Measurements from ENCODE around the gene SSTR5.
"Not testable (repeated sequence)": the region's sequence is repeated elsewhere in the genome, so short reads cannot be mapped to it uniquely, and the experiment has no call there.

Gene SSTR5

DNA sequence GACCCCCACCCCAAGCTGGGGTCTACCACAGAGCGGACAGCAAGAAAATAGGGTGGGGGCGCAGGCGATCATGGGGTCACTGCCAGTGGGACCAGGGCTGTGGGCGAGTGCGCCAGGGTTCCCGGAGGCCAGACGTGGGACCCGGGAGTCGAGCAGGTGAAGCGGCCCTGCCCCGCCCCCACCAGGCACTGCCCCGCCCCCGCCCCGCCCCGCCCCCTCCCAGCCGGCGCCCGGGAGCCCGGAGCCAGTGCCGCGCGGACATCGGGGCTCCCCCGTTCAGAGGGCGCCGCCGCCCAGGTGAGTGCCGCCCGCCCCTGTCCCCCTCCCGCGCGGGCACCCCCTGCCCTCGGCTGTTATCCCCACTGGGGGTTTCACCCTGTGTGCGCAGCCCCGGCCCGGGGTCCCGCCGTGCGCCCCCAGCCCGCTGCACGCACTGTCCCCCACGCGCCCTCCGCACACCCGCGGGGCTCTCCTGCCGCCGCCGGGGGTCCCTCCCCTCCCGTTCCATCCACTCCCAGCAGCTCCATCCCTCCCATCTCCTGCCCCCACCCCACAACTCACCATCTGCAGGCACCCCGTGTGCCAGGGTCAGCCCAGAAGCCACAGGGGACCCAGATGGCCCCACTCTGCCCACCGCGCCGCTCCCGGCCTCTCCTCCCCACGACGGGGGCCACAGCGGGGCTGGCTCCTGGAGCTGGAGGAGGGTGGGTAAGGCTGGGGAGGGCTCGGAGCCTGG lies at the start of gene SSTR5:
TSS of gene SSTR5 (plus strand) at position 222 of the 736 bp plus-strand sequence. CDS start 6,122 bp downstream, outside the sequence.
- DNase-seq (ENCODE audit: low read depth) = no peak
- TF ChIP-seq, protein P1, sequence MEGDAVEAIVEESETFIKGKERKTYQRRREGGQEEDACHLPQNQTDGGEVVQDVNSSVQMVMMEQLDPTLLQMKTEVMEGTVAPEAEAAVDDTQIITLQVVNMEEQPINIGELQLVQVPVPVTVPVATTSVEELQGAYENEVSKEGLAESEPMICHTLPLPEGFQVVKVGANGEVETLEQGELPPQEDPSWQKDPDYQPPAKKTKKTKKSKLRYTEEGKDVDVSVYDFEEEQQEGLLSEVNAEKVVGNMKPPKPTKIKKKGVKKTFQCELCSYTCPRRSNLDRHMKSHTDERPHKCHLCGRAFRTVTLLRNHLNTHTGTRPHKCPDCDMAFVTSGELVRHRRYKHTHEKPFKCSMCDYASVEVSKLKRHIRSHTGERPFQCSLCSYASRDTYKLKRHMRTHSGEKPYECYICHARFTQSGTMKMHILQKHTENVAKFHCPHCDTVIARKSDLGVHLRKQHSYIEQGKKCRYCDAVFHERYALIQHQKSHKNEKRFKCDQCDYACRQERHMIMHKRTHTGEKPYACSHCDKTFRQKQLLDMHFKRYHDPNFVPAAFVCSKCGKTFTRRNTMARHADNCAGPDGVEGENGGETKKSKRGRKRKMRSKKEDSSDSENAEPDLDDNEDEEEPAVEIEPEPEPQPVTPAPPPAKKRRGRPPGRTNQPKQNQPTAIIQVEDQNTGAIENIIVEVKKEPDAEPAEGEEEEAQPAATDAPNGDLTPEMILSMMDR (conservative IDR thresholded peaks at IDR 0.05; ENCODE audit: low read depth, low read length) = no peak

DNA sequence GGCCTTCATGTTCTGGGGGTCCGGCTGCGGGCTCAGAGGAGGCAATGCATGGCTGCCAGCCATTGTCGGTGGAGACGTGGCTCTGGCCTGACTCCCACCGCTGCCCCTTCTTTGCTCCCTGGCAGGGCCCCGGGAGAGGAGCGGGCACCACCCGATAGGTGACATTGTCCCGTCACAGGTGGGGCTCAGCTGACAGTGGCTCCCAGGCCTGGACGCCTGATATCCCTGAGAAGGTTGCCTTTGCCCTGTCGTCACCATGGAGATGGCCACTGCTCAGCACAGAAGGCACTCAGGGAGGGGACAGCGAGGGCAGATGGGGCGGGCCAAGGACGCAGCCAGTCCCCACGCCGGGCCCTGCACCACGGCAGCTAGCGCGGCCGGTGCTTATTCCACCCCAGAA lies 48.4 kb upstream of the SSTR5 start:
- no peak for DNase-seq (ENCODE audit: low read depth)
- TF ChIP-seq, protein P1 (conservative IDR thresholded peaks at IDR 0.05; ENCODE audit: low read depth, low read length) = no peak
- no peak overlapping the region for H3K4me3 ChIP-seq (ENCODE audit: low read depth, low read length)

More for the DNA sequence above, at the start of gene SSTR5:
- no peak within 1 kb of the TSS for H3K4me3 ChIP-seq (ENCODE audit: low read depth, low read length)

DNA sequence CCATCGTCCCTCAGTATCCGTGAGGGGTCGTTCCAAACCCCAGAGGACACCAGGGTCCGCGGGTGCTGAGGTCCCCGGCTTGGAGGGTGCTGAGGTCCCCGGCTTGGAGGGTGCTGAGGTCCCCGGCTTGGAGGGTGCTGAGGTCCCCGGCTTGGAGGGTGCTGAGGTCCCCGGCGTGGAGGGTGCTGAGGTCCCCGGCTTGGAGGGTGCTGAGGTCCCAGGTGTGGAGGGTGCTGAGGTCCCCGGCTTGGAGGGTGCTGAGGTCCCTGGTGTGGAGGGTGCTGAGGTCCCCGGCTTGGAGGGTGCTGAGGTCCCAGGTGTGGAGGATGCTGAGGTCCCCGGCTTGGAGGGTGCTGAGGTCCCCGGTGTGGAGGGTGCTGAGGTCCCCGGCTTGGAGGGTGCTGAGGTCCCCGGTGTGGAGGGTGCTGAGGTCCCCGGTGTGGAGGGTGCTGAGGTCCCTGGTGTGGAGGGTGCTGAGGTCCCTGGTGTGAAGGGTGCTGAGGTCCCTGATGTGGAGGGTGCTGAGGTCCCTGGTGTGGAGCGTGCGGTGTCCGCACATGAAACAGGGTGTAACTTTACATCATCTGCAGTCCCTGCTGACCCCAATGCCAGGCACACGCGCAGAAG lies 47.3 kb upstream of the SSTR5 start:
- not testable (repeated sequence) for H3K4me3 ChIP-seq (ENCODE audit: low read depth, low read length)
- peak; percentile 21 for DNase-seq (ENCODE audit: low read depth)

DNA sequence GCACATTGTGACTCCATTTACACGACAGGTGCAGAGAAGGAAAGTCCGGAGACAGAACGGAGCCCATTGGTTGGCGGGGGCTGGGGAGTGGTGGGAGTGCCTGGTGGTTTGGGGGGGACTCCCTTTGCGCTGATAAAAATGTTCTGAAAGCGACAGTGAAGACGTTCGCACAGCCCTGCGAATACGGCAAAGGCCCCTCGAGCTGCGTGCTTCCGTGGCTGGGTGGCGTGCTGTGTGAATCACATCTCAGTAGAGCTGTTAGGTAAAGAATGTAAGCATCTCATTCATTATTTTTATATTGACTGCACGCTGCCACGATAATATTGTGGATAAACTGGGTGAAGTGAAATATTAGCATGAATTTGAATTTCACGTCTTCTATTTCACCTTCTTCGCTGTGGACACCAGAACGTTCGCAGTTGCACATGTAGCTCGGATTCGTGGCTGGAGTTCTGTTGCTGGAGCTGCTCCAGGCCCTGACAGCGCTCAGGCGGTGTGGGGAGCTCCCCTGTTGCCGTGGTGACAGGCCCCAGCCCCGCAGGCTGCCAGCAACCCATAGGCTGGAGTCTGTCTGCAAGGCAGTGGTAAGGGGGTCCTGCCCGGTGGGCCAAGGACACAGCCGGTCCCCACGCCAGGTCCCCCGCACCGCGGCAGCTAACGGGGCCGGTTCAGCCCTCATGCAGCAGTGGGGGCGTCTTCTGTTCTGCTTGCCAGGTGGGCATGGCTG lies 46.3 kb upstream of the SSTR5 start:
- no peak for DNase-seq (ENCODE audit: low read depth)
- H3K4me3 ChIP-seq (ENCODE audit: low read depth, low read length) = no peak overlapping the region
- TF ChIP-seq, protein P1 (conservative IDR thresholded peaks at IDR 0.05; ENCODE audit: low read depth, low read length) = no peak

DNA sequence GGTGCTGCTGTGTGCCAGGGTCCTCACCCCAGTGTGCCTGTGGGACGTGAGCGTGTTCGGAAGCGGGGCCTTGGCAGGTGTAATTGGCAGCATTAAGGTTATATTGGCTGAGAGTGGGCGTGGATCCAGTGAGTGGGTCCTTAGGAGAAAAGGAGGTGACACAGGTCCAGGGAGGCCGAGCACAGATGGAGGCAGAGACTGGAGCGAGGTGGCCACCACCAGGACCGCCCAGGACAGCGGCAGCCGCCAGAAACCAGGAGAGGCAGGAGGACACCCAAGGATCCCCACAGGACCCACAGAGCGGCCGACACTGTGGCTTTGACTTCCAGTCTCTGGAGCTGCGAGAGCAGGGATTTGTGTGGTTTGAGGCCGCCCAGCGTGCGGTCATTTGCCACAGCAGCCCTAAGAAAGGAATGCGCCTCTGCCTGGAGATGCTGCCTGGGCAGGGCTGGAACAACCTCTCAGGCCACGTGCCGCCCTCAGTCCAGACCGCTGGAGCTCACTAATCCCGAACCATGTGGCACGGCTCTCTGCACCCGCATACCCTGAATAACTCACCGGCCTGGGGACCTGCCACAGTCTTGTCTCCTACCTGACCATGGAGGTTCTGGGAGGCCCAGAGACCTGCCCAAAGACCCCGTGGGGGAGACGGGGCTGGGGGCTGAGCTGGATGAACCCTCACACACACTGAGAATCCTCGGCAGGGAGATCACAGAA lies 45.6 kb upstream of the SSTR5 start:
- DNase-seq (ENCODE audit: low read depth) = no peak
- TF ChIP-seq, protein P1 (conservative IDR thresholded peaks at IDR 0.05; ENCODE audit: low read depth, low read length) = no peak
- H3K4me3 ChIP-seq (ENCODE audit: low read depth, low read length) = no peak overlapping the region

DNA sequence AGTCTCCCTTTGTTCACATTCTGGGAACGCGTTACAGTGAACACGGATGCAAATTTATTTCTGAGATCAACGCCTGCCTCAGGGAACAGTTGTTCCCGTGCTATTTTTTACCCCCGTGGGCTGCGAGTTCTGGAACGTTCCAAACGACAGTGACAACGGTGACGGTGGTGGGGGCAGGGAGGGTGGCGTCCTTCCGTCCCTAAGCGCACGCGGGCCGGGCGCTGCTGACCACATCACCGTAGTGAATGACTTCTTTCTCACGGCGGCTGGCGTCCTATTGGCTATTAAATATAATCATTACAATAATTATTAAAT lies 45.1 kb upstream of the SSTR5 start:
- TF ChIP-seq, protein P1 (conservative IDR thresholded peaks at IDR 0.05; ENCODE audit: low read depth, low read length) = no peak
- DNase-seq (ENCODE audit: low read depth) = no peak
- H3K4me3 ChIP-seq (ENCODE audit: low read depth, low read length) = no peak overlapping the region

DNA sequence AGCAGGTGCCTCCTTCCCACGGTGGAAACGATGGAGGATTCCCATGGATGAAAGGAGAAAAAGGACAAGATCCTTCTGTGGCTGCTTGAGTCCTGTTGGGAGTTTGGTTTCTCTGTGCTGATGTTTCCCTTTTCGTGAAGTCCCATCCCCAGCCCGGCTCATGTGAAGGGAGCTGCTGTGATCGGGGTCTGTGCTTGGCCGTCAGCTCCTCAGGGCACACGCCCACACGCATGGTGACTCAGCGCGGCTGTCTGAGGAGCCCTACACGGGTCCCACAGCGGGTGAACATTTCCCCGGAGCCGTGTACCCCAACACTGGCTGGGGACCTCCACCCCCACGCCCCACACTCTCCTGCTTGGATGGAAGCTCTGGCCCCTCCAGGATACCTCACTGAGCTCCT lies 44.5 kb upstream of the SSTR5 start:
- DNase-seq (ENCODE audit: low read depth) = no peak
- TF ChIP-seq, protein P1 (conservative IDR thresholded peaks at IDR 0.05; ENCODE audit: low read depth, low read length) = no peak
- H3K4me3 ChIP-seq (ENCODE audit: low read depth, low read length) = no peak overlapping the region

All from choroid plexus epithelial cell (primary cell).